GM10266 (cell line): ENCODE measurements around the gene PEF1.

Experiments
- DNase-seq: peaks from one replicate; pipeline ENCODE4 v3.0.0; 2012; ENCODE audit errors: extremely low spot score
- TF ChIP-seq, protein P1 (sequence below): IDR thresholded peaks from 2 replicates; pipeline ENCODE4 v1.5.1; 2012; ENCODE audit warnings: mild to moderate bottlenecking, low read depth; ENCODE audit not compliant: control insufficient read depth, insufficient read depth; ENCODE audit errors: missing control alignments

The PEF1 gene

GRCh38 chr1:31620631-31621497 is 23.8 kb downstream of the PEF1 start:
- DNase-seq: no peak
- TF ChIP-seq, protein P1, sequence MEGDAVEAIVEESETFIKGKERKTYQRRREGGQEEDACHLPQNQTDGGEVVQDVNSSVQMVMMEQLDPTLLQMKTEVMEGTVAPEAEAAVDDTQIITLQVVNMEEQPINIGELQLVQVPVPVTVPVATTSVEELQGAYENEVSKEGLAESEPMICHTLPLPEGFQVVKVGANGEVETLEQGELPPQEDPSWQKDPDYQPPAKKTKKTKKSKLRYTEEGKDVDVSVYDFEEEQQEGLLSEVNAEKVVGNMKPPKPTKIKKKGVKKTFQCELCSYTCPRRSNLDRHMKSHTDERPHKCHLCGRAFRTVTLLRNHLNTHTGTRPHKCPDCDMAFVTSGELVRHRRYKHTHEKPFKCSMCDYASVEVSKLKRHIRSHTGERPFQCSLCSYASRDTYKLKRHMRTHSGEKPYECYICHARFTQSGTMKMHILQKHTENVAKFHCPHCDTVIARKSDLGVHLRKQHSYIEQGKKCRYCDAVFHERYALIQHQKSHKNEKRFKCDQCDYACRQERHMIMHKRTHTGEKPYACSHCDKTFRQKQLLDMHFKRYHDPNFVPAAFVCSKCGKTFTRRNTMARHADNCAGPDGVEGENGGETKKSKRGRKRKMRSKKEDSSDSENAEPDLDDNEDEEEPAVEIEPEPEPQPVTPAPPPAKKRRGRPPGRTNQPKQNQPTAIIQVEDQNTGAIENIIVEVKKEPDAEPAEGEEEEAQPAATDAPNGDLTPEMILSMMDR: no peak

DNA sequence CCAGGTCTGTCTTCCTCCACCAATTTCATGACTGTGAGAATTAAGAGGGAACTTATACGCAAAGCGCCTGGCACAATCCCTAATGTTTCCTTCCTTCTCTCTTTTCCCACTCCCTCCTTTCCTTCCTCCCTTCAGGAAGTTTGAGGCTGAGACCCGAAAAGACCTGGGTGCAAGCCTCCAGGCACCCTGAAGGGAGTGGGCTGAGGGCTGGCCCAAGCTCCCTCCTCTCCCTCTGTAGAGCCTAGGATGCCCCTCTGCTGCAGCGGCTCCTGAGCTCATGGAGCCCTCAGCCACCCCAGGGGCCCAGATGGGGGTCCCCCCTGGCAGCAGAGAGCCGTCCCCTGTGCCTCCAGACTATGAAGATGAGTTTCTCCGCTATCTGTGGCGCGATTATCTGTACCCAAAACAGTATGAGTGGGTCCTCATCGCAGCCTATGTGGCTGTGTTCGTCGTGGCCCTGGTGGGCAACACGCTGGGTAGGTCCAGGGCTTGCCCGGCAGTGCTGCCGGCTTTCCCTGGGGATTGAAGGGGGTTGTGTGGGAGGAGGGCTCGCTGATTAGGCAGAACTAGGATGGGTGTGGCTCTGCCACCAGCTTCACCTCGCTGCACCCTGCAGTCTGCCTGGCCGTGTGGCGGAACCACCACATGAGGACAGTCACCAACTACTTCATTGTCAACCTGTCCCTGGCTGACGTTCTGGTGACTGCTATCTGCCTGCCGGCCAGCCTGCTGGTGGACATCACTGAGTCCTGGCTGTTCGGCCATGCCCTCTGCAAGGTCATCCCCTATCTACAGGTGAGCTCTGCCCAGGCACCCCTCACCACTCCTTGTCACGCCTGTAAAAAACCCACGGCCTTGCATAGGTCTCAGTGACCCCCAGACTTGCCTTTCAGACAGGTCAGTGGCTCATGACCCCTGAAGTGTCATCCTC is 25.5 kb downstream of the PEF1 start:
- no peak for DNase-seq
- TF ChIP-seq, protein P1: no peak

DNA sequence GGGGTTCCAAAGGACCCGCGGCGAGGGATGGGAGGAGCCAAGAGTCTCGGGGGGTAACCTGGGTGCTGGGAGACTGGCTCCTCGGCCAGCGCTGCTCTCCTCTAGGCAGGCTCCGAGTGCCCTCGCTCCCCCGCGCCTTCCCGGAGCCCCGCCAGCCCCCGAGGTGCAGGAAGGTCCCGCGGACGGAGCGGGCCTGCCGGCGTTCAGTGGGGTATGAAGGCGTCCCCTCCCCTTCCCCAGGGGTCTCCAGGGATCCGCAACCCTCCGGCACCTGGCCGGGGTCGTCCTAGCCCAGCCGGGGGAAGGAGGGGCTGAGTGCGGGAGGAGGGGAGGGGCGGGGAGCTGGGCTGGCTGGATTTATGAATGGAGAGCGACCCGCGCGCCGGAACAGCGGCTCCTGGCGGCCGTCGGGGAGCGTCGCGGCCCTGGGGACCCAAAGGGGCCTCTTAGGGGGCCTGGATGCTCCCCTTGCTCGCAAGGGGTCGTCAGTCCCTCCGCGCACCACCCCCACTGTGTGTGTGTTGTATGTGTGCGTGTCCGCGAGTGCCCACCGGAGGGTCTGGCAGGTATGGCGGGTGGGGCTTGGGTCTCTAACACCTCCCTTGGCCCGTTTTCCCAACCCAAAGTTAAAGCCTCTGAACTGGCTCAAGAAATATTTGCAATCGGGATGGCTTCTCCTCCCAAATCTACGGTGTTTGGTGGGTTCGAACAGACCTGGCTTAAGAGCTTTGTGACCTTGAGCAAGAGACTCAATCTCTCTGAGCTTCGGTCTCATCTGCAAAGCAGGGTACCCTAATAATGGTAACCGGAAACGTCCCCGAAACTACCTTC is 26.5 kb downstream of the PEF1 start:
- DNase-seq: peak; percentile 81
- TF ChIP-seq, protein P1: peak; percentile 82

DNA sequence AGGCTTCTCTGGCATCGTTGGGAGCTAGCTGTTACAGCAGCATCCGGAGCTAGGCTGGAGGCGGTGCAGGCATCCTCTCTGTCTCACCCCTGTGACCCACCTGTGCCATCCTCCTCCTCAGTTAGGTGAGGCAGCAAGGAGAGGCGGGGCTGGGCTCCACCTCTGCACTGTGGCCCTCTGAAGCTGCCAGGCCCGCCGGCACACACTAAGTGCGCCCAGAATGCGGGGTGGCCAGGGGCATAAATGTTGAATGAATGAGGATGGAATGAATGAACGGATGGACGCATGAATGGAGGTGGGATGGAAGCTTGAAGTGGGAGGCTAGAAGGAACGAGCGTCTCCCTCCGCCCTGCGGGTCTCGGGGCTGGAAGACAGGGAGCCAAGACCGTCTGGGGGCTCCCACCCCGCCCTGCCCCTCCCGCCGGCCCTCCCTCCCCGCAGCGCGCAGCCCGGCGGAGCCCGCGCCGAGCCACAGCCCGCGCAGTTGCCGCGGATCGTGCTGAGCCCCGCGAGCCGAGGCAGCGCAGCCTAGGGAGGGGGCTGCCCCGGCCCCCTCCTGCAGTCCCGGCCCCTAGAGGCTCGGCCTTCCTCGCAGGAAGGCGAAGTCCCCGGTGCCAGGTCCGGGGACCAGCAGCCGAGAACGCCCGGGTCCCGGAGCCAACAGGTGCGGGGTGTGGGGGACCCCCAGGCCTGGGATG is 27.3 kb downstream of the PEF1 start, which contains the start of gene HCRTR1:
TSS of gene HCRTR1 (plus strand) at position 472 of the 698 bp plus-strand sequence. CDS start 1,504 bp downstream, outside the sequence.
- TF ChIP-seq, protein P1: no peak
- no peak for DNase-seq

DNA sequence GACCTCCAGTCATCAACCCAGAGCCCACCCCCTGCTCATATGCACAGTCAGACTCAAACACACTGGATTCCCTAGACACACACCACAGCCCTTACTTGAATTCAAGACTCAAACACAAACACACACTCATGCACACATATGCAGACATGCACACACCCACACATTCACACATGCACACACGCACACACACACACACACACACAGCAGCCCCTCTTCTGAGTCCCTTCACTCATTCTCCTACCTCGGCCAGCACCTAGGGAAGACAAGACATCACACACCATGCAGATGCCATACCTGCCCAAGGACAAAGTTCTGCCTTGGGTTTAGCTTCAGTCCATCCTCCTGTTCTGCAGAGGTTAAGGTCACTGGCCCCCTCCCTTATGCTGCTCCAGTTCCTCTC is 28.7 kb downstream of the PEF1 start:
- DNase-seq: no peak
- TF ChIP-seq, protein P1: no peak

DNA sequence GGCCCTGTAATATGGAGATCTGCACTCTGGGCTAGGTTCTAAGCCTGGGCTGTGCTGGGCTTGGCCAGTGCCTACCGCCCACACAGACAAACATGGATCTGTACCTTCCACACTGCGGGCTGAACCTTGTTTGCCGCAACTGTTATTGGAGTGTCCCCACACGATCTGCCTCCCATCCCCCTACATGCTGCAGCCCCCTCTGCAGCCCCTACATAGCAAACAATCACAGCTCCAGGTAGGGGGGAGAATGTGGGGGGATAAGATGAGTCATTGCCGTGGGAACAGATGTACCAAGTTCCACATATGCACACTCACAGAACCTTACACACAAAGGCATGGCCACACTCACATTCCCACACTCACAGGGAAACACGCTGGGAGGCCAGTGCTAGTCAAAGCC is 29.3 kb downstream of the PEF1 start:
- TF ChIP-seq, protein P1: no peak
- DNase-seq: no peak
